Measurements from ENCODE around the gene NANOS3. TPM values are rescaled to one million over a fixed set of nuclear protein-coding genes. Genes with fewer than 3 reads are reported as not detected.

NANOS3 gene
- total RNA-seq, 1 donor from 2014 or later: 2.9 TPM

- Mint-ChIP-seq H3K4me1 (ENCODE audit: low read depth, unreplicated experiment) (peaks cover 3% of the 10 kb centered on the region), H3K27ac (ENCODE audit: unreplicated experiment) (no peak overlapping the region), H3K27me3 (ENCODE audit: low read depth, unreplicated experiment) (peaks cover 23% of the 10 kb centered on the region), H3K4me3 (ENCODE audit: unreplicated experiment) (peak overlapping the region; percentile 22), H3K36me3 (ENCODE audit: low read depth, unreplicated experiment) (peaks cover 3% of the 10 kb centered on the region), H3K9me3 (ENCODE audit: unreplicated experiment) (no peaks in the 10 kb centered on the region)
- no peaks in the 10 kb centered on the region for H3K27me3 ChIP-seq (ENCODE audit: insufficient read depth, low read length)
- DNase-seq (ENCODE audit: low read depth) (no peak), FAIRE-seq (no peak)
- H2AFZ ChIP-seq (ENCODE audit: low read depth, low read length): no peak overlapping the region
- TF ChIP-seq CTCF (IDR thresholded peaks at IDR 0.05; ENCODE audit: insufficient read depth, low read depth, low read length): no peak
- no peak for TF ChIP-seq EZH2 (IDR thresholded peaks at IDR 0.05; ENCODE audit: insufficient read depth, low read length)
- H3K9me3 ChIP-seq (ENCODE audit: insufficient read depth, low read depth, low read length): no peaks in the 10 kb centered on the region
- H3K4me3 ChIP-seq (ENCODE audit: insufficient read depth, low read depth, low read length): no peak overlapping the region
- H3K4me2 ChIP-seq (ENCODE audit: low read length): no peak overlapping the region
- H3K36me3 ChIP-seq (ENCODE audit: insufficient read depth, low read length): no peaks in the 10 kb centered on the region
- H3K79me2 ChIP-seq (ENCODE audit: insufficient read depth, low read length): no peaks in the 10 kb centered on the region
- peaks cover 6% of the 10 kb centered on the region for H3K4me1 ChIP-seq (ENCODE audit: insufficient read depth, low read length)
- H3K9ac ChIP-seq (ENCODE audit: low read length): no peak overlapping the region
- H4K20me1 ChIP-seq (ENCODE audit: insufficient read depth, low read length): no peaks in the 10 kb centered on the region
- no peak overlapping the region for H3K27ac ChIP-seq (ENCODE audit: low read depth, low read length)
These were observed 3.0 kb upstream of the NANOS3 start for GRCh38 chr19:13873834-13874515.

DNA sequence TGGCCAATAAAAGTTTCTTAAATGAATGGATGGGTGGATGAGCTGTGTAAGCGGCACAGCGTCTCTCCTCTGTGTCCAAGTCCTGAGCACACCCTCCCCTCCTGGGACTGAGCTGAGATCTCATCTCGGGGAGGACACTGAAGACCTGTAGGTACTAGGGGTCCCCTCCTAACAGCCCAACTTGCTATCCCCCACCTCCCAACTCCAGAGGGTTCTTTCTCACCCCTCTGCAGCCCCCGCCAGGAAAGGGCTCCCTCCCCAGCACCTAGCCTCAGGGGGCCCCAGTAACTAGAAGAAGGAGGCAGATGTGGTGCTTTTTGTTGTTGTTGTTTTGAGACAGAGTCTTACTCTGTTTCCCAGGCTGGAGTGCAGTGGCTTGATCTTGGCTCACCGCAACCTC lies 1.1 kb upstream of the NANOS3 start:
- Histone ChIP-seq H3K36me3 (ENCODE audit: insufficient read depth, low read length) (no peaks in the 10 kb centered on the region), H3K4me2 (ENCODE audit: low read length) (no peak overlapping the region), H3K27ac (ENCODE audit: low read depth, low read length) (no peak overlapping the region), H2AFZ (ENCODE audit: low read depth, low read length) (no peak overlapping the region), H4K20me1 (ENCODE audit: insufficient read depth, low read length) (no peaks in the 10 kb centered on the region), H3K27me3 (ENCODE audit: insufficient read depth, low read length) (no peaks in the 10 kb centered on the region), H3K79me2 (ENCODE audit: insufficient read depth, low read length) (no peaks in the 10 kb centered on the region), H3K4me3 (ENCODE audit: insufficient read depth, low read depth, low read length) (no peak overlapping the region), H3K4me1 (ENCODE audit: insufficient read depth, low read length) (peaks cover 12% of the 10 kb centered on the region), H3K9ac (ENCODE audit: low read length) (no peak overlapping the region), H3K9me3 (ENCODE audit: insufficient read depth, low read depth, low read length) (no peaks in the 10 kb centered on the region)
- H3K4me3 Mint-ChIP-seq (ENCODE audit: unreplicated experiment): no peak overlapping the region
- no peaks in the 10 kb centered on the region for H3K9me3 Mint-ChIP-seq (ENCODE audit: unreplicated experiment)
- H3K36me3 Mint-ChIP-seq (ENCODE audit: low read depth, unreplicated experiment): peaks cover 3% of the 10 kb centered on the region
- no peak for TF ChIP-seq EZH2 (IDR thresholded peaks at IDR 0.05; ENCODE audit: insufficient read depth, low read length)
- no peak for TF ChIP-seq CTCF (IDR thresholded peaks at IDR 0.05; ENCODE audit: insufficient read depth, low read depth, low read length)
- peaks cover 7% of the 10 kb centered on the region for H3K4me1 Mint-ChIP-seq (ENCODE audit: low read depth, unreplicated experiment)
- peaks cover 23% of the 10 kb centered on the region for H3K27me3 Mint-ChIP-seq (ENCODE audit: low read depth, unreplicated experiment)
- no peak overlapping the region for H3K27ac Mint-ChIP-seq (ENCODE audit: unreplicated experiment)
- no peak for DNase-seq (ENCODE audit: low read depth)
- FAIRE-seq: no peak

GRCh38 chr19:13877303-13877702 lies 369 bp downstream of the NANOS3 start:
- Histone ChIP-seq H3K27ac (ENCODE audit: low read depth, low read length) (no peak overlapping the region), H3K4me1 (ENCODE audit: insufficient read depth, low read length) (peaks cover 23% of the 10 kb centered on the region), H3K4me3 (ENCODE audit: insufficient read depth, low read depth, low read length) (no peak overlapping the region), H4K20me1 (ENCODE audit: insufficient read depth, low read length) (no peaks in the 10 kb centered on the region), H3K27me3 (ENCODE audit: insufficient read depth, low read length) (no peaks in the 10 kb centered on the region), H3K9ac (ENCODE audit: low read length) (no peak overlapping the region), H3K9me3 (ENCODE audit: insufficient read depth, low read depth, low read length) (no peaks in the 10 kb centered on the region), H2AFZ (ENCODE audit: low read depth, low read length) (no peak overlapping the region), H3K79me2 (ENCODE audit: insufficient read depth, low read length) (no peaks in the 10 kb centered on the region), H3K4me2 (ENCODE audit: low read length) (no peak overlapping the region), H3K36me3 (ENCODE audit: insufficient read depth, low read length) (no peaks in the 10 kb centered on the region)
- Mint-ChIP-seq H3K9me3 (ENCODE audit: unreplicated experiment) (no peaks in the 10 kb centered on the region), H3K4me3 (ENCODE audit: unreplicated experiment) (no peak overlapping the region), H3K36me3 (ENCODE audit: low read depth, unreplicated experiment) (peaks cover 3% of the 10 kb centered on the region), H3K27me3 (ENCODE audit: low read depth, unreplicated experiment) (peaks cover 23% of the 10 kb centered on the region), H3K27ac (ENCODE audit: unreplicated experiment) (no peak overlapping the region), H3K4me1 (ENCODE audit: low read depth, unreplicated experiment) (peaks cover 16% of the 10 kb centered on the region)
- no peak for DNase-seq (ENCODE audit: low read depth)
- no peak for FAIRE-seq
- TF ChIP-seq EZH2 (IDR thresholded peaks at IDR 0.05; ENCODE audit: insufficient read depth, low read length): no peak
- no peak for TF ChIP-seq CTCF (IDR thresholded peaks at IDR 0.05; ENCODE audit: insufficient read depth, low read depth, low read length)
